ENCODE measurements around the gene FRRS1L.

- TF ChIP-seq, protein P1, sequence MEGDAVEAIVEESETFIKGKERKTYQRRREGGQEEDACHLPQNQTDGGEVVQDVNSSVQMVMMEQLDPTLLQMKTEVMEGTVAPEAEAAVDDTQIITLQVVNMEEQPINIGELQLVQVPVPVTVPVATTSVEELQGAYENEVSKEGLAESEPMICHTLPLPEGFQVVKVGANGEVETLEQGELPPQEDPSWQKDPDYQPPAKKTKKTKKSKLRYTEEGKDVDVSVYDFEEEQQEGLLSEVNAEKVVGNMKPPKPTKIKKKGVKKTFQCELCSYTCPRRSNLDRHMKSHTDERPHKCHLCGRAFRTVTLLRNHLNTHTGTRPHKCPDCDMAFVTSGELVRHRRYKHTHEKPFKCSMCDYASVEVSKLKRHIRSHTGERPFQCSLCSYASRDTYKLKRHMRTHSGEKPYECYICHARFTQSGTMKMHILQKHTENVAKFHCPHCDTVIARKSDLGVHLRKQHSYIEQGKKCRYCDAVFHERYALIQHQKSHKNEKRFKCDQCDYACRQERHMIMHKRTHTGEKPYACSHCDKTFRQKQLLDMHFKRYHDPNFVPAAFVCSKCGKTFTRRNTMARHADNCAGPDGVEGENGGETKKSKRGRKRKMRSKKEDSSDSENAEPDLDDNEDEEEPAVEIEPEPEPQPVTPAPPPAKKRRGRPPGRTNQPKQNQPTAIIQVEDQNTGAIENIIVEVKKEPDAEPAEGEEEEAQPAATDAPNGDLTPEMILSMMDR (IDR thresholded peaks at IDR 0.05; ENCODE audit: low read length): no peak
- TF ChIP-seq EZH2phosphoT487 (IDR thresholded peaks at IDR 0.05; ENCODE audit: low read length) (no peak), EZH2 (optimal IDR thresholded peaks at IDR 0.05; ENCODE audit: low read depth, low read length) (no peak)
Observed at GRCh38 chr9:109145051-109145450, 22.0 kb downstream of the FRRS1L start.

Data from MM.1S (cell line).